GM12878 (cell line): ENCODE measurements around the gene SRRM2.

ENCODE experiments used
- BCL11A ChIP-seq: IDR thresholded peaks from 2 replicates; pipeline ENCODE4 v1.6.1; 2011; ENCODE audit warnings: low read depth, low read length
- CHD2 ChIP-seq: IDR thresholded peaks from 2 replicates; pipeline ENCODE4 v1.6.1; 2011; ENCODE audit warnings: low read depth, low read length, improper control_type of control experiment, borderline replicate concordance
- CTCF ChIP-seq, 3 experiments: IDR thresholded peaks in 2 of 3; conservative IDR thresholded peaks in 1 of 3; 2 replicates each; pipeline ENCODE4 v1.5.1; 2011; ENCODE audit warnings: low read depth in 3 of 3, low read length in 3 of 3, mild to moderate bottlenecking in 3 of 3, control low read depth in 2 of 3, moderate library complexity in 2 of 3, inconsistent platforms in 1 of 3, mixed read lengths in 1 of 3; ENCODE audit not compliant: control insufficient read depth in 2 of 3, insufficient read depth in 1 of 3; ENCODE audit errors: extremely low read depth in 1 of 3
- E2F8 ChIP-seq: fragments of 450-650 bp; IDR thresholded peaks from 2 replicates; pipeline ENCODE4 v1.6.1; 2018; ENCODE audit warnings: mild to moderate bottlenecking, low read depth, moderate library complexity; ENCODE audit not compliant: partially characterized antibody
- IRF3 ChIP-seq: fragments of 450-650 bp; IDR thresholded peaks from 2 replicates; pipeline ENCODE4 v1.6.1; 2014; ENCODE audit warnings: mild to moderate bottlenecking
- POLR2AphosphoS5 ChIP-seq: IDR thresholded peaks from 2 replicates; pipeline ENCODE4 v1.6.1; 2011; ENCODE audit warnings: mild to moderate bottlenecking, low read length, inconsistent platforms
- RAD21 ChIP-seq: IDR thresholded peaks from 2 replicates; pipeline ENCODE4 v1.6.1; 2011; ENCODE audit warnings: mild to moderate bottlenecking, low read depth, low read length, moderate library complexity; ENCODE audit not compliant: insufficient read depth
- RCOR1 ChIP-seq: conservative IDR thresholded peaks from 2 replicates; pipeline ENCODE4 v1.6.1; 2012; ENCODE audit warnings: low read depth, low read length, improper control_type of control experiment
- SUZ12 ChIP-seq: fragments of 200-600 bp; sonication (generic); IDR thresholded peaks from one replicate; pipeline ENCODE4 v1.6.1; 2018; ENCODE audit warnings: antibody characterized with exemption, mild to moderate bottlenecking; ENCODE audit not compliant: unreplicated experiment
- ZNF207 ChIP-seq: fragments of 450-650 bp; IDR thresholded peaks from 2 replicates; pipeline ENCODE4 v1.6.1; 2014; ENCODE audit warnings: antibody characterized with exemption, mild to moderate bottlenecking, borderline replicate concordance
- ZNF24 ChIP-seq: fragments of 450-650 bp; IDR thresholded peaks from 2 replicates; pipeline ENCODE4 v1.6.1; 2017; ENCODE audit warnings: antibody characterized with exemption, mild to moderate bottlenecking
- TF ChIP-seq, protein P1 (sequence below): IDR thresholded peaks from 2 replicates; pipeline ENCODE4 v1.6.1; 2012; ENCODE audit warnings: low read length, inconsistent platforms
- TF ChIP-seq, protein P2 (sequence below): IDR thresholded peaks from 2 replicates; pipeline ENCODE4 v1.6.1; 2011; ENCODE audit warnings: low read depth, mild to moderate bottlenecking, low read length, moderate library complexity, borderline replicate concordance; ENCODE audit errors: extremely low read depth
- TF ChIP-seq, protein P3 (sequence below): fragments of 450-650 bp; IDR thresholded peaks from 2 replicates; pipeline ENCODE4 v1.6.1; 2017; ENCODE audit warnings: mild to moderate bottlenecking, moderate library complexity

GRCh38 chr16:2744711-2745110 lies 7.7 kb upstream of the SRRM2 start:
- TF ChIP-seq CHD2 (no peak), CTCF (IDR thresholded peaks at IDR 0.05 in 2 of 3, conservative IDR thresholded peaks at IDR 0.05 in 1 of 3; ENCODE audit: control insufficient read depth in 2 of 3, extremely low read depth in 1 of 3, insufficient read depth in 1 of 3, low read depth in 3 of 3, low read length in 3 of 3) (no peak), RAD21 (no peak), E2F8 (no peak), ZNF24 (no peak), POLR2AphosphoS5 (no peak), RCOR1 (no peak), ZNF207 (no peak), SUZ12 (no peak), BCL11A (no peak), IRF3 (no peak)
- TF ChIP-seq, protein P1, sequence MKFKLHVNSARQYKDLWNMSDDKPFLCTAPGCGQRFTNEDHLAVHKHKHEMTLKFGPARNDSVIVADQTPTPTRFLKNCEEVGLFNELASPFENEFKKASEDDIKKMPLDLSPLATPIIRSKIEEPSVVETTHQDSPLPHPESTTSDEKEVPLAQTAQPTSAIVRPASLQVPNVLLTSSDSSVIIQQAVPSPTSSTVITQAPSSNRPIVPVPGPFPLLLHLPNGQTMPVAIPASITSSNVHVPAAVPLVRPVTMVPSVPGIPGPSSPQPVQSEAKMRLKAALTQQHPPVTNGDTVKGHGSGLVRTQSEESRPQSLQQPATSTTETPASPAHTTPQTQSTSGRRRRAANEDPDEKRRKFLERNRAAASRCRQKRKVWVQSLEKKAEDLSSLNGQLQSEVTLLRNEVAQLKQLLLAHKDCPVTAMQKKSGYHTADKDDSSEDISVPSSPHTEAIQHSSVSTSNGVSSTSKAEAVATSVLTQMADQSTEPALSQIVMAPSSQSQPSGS: no peak
- TF ChIP-seq, protein P2, sequence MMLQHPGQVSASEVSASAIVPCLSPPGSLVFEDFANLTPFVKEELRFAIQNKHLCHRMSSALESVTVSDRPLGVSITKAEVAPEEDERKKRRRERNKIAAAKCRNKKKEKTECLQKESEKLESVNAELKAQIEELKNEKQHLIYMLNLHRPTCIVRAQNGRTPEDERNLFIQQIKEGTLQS: no peak
- TF ChIP-seq, protein P3, sequence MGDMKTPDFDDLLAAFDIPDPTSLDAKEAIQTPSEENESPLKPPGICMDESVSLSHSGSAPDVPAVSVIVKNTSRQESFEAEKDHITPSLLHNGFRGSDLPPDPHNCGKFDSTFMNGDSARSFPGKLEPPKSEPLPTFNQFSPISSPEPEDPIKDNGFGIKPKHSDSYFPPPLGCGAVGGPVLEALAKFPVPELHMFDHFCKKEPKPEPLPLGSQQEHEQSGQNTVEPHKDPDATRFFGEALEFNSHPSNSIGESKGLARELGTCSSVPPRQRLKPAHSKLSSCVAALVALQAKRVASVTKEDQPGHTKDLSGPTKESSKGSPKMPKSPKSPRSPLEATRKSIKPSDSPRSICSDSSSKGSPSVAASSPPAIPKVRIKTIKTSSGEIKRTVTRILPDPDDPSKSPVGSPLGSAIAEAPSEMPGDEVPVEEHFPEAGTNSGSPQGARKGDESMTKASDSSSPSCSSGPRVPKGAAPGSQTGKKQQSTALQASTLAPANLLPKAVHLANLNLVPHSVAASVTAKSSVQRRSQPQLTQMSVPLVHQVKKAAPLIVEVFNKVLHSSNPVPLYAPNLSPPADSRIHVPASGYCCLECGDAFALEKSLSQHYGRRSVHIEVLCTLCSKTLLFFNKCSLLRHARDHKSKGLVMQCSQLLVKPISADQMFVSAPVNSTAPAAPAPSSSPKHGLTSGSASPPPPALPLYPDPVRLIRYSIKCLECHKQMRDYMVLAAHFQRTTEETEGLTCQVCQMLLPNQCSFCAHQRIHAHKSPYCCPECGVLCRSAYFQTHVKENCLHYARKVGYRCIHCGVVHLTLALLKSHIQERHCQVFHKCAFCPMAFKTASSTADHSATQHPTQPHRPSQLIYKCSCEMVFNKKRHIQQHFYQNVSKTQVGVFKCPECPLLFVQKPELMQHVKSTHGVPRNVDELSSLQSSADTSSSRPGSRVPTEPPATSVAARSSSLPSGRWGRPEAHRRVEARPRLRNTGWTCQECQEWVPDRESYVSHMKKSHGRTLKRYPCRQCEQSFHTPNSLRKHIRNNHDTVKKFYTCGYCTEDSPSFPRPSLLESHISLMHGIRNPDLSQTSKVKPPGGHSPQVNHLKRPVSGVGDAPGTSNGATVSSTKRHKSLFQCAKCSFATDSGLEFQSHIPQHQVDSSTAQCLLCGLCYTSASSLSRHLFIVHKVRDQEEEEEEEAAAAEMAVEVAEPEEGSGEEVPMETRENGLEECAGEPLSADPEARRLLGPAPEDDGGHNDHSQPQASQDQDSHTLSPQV: no peak
